OCI-LY3 (cell line): ENCODE results near the gene SYNE2.

ENCODE experiments used
- CTCF ChIP-seq: fragments of 200-600, 300-600 bp; sonication (generic); IDR thresholded peaks from 2 replicates; pipeline ENCODE4 v1.5.1; 2014; ENCODE audit warnings: antibody characterized with exemption, low read length, low read depth
- EZH2phosphoT487 ChIP-seq: fragments of 200-600 bp; shearing (Covaris generic); IDR thresholded peaks from 2 replicates; pipeline ENCODE4 v1.6.1; 2018; ENCODE audit warnings: antibody characterized with exemption, mixed run types, low read depth

- TF ChIP-seq CTCF, result no peak
- TF ChIP-seq EZH2phosphoT487, result no peak
Observed at GRCh38 chr14:63901434-63902085, 48.8 kb downstream of the SYNE2 start.
